ENCODE results near the gene USP22.

Gene USP22

GRCh38 chr17:21020622-21021021, 22.2 kb downstream of the USP22 start:
- no peak for DNase-seq (ENCODE audit: low read depth in 2 of 2)

GRCh38 chr17:21019976-21020586, 22.7 kb downstream of the USP22 start:
- DNase-seq (ENCODE audit: low read depth in 2 of 2): no peak

GRCh38 chr17:21018894-21019293, 23.9 kb downstream of the USP22 start:
- no peak for DNase-seq (ENCODE audit: low read depth in 2 of 2)

GRCh38 chr17:21017861-21018260, 24.9 kb downstream of the USP22 start:
- no peak for DNase-seq (ENCODE audit: low read depth in 2 of 2)

- DNase-seq (ENCODE audit: low read depth in 2 of 2): no peak
Measured at GRCh38 chr17:21017256-21017655, 25.6 kb downstream of the USP22 start.

- no peak for DNase-seq (ENCODE audit: low read depth in 2 of 2)
Measured at GRCh38 chr17:21016826-21017225, 26.0 kb downstream of the USP22 start.

GRCh38 chr17:21015564-21015963, 27.2 kb downstream of the USP22 start:
- no peak for DNase-seq (ENCODE audit: low read depth in 2 of 2)

- no peak for DNase-seq (ENCODE audit: low read depth in 2 of 2)
Measured at GRCh38 chr17:21014498-21014897, 28.3 kb downstream of the USP22 start.

GRCh38 chr17:21013983-21014382, 28.8 kb downstream of the USP22 start:
- DNase-seq (ENCODE audit: low read depth in 2 of 2): no peak

- DNase-seq (ENCODE audit: low read depth in 2 of 2): no peak
Measured at GRCh38 chr17:21012736-21013135, 30.1 kb downstream of the USP22 start.

- DNase-seq (ENCODE audit: low read depth in 2 of 2): no peak
Measured at GRCh38 chr17:21010705-21011596, 31.9 kb downstream of the USP22 start.

- no peak for DNase-seq (ENCODE audit: low read depth in 2 of 2)
Measured at GRCh38 chr17:21008992-21009671, 33.7 kb downstream of the USP22 start.

- DNase-seq (ENCODE audit: low read depth in 2 of 2): no peak
Measured at GRCh38 chr17:21008160-21008915, 34.5 kb downstream of the USP22 start.

GRCh38 chr17:21007646-21008045, 35.2 kb downstream of the USP22 start:
- DNase-seq (ENCODE audit: low read depth in 2 of 2): no peak

GRCh38 chr17:21005803-21006202, 37.0 kb downstream of the USP22 start:
- DNase-seq (ENCODE audit: low read depth in 2 of 2): no peak

GRCh38 chr17:21005367-21005766, 37.4 kb downstream of the USP22 start:
- no peak for DNase-seq (ENCODE audit: low read depth in 2 of 2)

- DNase-seq (ENCODE audit: low read depth in 2 of 2): no peak
Measured at GRCh38 chr17:21004016-21004930, 38.5 kb downstream of the USP22 start.

- no peak for DNase-seq (ENCODE audit: low read depth in 2 of 2)
Measured at GRCh38 chr17:21003007-21003621, 39.7 kb downstream of the USP22 start.

- no peak for DNase-seq (ENCODE audit: low read depth in 2 of 2)
Measured at GRCh38 chr17:21002309-21003006, 40.4 kb downstream of the USP22 start.

GRCh38 chr17:21001813-21002221, 41.0 kb downstream of the USP22 start:
- no peak for DNase-seq (ENCODE audit: low read depth in 2 of 2)

All from fibroblast of skin of left quadriceps (primary cell).